ENCODE measurements around the gene EHD4.
A peak's percentile ranks its signal among the peaks of the same experiment; 100 is the strongest.

Gene EHD4

DNA sequence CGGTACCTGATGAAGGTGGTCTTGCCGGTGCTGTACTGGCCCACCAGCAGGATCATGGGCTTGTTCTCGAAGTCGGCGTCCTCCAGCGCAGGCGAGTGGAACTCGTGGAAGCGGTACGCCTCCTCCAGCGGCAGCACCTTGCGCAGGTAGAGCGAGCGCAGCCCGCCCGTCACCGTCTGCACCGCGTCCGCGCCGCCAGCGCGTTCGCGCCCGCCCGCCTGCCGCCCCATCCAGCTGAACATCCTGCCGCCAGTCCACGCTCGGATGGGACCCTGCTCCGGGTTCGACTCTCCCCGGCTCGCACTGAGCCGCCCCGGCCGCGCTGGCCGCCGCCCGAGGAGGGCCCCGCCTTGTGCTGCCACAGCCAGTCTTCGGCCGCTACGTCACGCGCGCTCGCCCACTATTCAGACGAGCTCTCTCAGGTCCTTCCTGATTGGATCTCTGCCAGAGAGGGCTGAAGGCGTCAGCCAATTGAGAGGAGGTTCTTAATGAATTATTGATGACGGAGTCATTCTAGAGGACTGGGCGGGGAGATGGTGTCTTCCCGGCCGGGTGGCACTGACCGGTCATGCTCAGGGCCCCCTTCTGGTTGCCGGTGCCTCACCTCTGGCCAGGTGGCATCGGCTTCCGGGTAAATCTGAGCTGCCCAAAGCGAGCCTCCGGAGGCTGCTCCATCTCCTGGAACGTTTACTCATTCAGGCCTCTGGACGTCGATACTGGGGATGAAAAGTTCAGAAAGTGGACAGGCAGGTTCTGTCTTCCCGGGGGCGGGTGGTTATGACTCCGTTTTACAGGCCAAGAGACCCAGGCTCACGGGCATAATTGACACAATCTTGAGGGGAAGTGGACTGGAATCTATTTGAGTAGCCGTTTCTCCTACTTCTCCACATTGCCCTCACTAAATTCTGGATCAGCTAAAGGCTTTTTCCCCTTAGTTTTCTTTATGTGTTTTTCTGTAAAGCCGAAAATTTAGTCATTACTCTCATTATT, at the start of gene EHD4:
EHD4 (minus strand) TSS at position 305 of the 990 bp plus-strand sequence; CDS start at position 242, 63 bp downstream.
- CTCF ChIA-PET, result interaction anchor here (1.2 to 4.8 kb wide), 4 partner anchors 10 to 165 kb away, joined by 3 to 36 read pairs (median 6); no protein-coding TSS in a partner anchor
- Mint-ChIP-seq H3K4me1 (peaks cover 55% of the 10 kb centered on the region), H3K4me3 (peak within 1 kb of the TSS; percentile 87), H3K36me3 (peaks cover 11% of the 10 kb centered on the region), H3K27me3 (peaks cover 15% of the 10 kb centered on the region), H3K27ac (peak within 1 kb of the TSS; percentile 95), H3K9me3 (no peaks in the 10 kb centered on the region)
- peak; percentile 97 for DNase-seq

DNA sequence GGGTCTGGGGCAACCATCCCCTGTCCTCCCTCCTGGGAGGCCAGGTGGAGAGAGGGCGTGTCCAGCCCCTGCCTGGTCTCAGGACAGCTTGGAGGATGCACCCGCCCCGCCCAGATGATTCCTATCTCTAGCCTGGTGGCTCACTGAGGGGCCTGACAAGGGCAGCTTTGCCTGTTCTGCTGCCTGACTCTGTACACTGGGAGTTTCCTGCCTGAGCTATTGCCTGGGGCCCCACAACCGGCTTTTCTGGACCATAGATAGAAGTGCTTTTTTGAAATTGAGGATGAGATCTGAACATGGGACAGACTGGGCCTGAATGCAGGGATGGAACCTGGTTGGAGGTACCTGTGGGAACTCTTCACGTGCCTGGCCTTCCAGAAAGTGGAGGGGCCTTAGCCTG, 49.2 kb upstream of the EHD4 start:
- Mint-ChIP-seq H3K27me3 (peaks cover 47% of the 10 kb centered on the region), H3K9me3 (no peaks in the 10 kb centered on the region)
- CTCF ChIA-PET, result no interaction called here

DNA sequence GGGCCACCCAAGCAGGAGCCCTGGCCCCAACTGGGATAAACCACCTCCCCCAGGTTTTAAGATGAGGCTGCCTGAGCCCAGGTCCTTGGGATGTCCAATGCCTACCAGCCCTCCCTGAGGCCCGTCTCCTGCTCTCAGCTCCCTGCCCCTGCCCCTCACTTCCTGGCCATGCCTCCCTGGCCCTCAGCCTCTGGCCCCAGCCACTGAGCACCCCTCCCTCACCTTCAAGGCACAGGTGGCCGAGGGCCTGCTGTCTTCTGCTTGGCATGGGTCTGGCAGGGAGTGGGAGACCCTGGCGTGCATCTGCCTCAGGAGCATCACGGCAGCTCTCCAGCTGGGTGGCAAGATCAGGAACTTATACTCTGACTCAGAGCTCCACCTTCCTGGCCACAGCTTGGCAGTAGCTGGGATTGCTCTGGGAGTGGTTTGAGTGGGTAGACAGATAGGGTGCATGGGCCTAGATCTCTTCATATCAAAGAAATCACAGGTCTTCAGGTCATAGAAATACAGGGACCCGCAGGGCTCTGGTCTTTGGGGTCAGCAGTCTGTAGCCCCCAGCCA, 48.4 kb upstream of the EHD4 start, which contains the start of gene PLA2G4E:
PLA2G4E (minus strand) TSS at position 330 of the 561 bp plus-strand sequence; CDS start at position 318, 12 bp downstream.
- CTCF ChIA-PET, result no interaction called here
- no peak within 1 kb of the TSS for H3K27ac Mint-ChIP-seq

More for the DNA sequence above, 49.2 kb upstream of the EHD4 start:
- Mint-ChIP-seq H3K27ac (no peak overlapping the region), H3K36me3 (no peaks in the 10 kb centered on the region), H3K4me1 (no peaks in the 10 kb centered on the region), H3K4me3 (no peak overlapping the region)
- DNase-seq, result peak; percentile 6

DNA sequence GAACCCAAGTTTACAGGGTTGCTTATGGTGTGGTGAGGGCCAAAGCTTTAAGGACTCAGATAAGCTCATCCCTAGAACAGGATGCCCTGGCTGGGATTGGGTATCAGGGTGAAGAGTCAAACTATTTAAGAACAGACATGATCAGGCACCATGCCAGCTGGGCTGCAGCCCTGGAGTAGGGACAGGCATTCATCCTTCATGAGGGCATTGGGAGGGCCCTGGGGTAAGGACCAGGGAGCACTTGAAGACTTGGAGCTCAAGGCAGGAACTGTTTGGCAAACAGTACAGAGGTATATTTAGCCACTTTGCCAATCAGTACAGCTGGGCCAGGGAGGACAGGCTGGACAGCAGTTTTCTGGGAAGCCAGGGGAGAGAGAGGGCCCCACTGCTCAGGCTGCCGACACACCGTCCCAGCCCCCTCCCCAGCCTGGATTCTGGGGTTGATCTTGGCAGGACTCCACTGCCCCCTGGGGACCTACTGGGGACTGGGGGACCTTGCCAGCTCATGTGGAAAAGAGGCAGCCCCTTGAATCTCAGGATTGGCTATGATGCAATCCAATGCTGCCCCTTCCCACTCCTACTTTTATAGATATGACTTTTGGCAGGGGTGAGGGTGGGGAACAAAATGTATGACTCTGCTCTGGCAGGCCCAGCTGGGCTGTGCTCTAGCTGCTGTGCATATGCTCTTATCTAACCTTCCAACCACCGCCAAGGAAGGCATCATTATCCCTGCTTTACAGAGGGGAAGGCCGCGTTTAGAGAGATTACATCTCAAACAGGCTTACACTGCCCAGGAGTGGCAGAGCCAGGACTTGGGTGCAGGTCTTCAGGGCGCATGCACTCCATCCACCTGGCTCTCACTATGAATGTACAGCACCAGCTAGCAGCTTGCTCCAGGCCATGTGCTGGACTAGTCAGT, 46.2 kb upstream of the EHD4 start:
- H3K27me3 Mint-ChIP-seq, result peaks cover 37% of the 10 kb centered on the region
- CTCF ChIA-PET, result no interaction called here
- H3K9me3 Mint-ChIP-seq, result no peaks in the 10 kb centered on the region
- peak; percentile 10 for DNase-seq
- H3K4me1 Mint-ChIP-seq, result no peaks in the 10 kb centered on the region
- no peaks in the 10 kb centered on the region for H3K36me3 Mint-ChIP-seq
- no peak overlapping the region for H3K27ac Mint-ChIP-seq
- H3K4me3 Mint-ChIP-seq, result no peak overlapping the region

More for the DNA sequence above, 48.4 kb upstream of the EHD4 start, which contains the start of gene PLA2G4E:
- no peak within 1 kb of the TSS for H3K4me3 Mint-ChIP-seq
- peaks cover 43% of the 10 kb centered on the region for H3K27me3 Mint-ChIP-seq
- H3K4me1 Mint-ChIP-seq, result no peaks in the 10 kb centered on the region
- H3K36me3 Mint-ChIP-seq, result no peaks in the 10 kb centered on the region
- DNase-seq, result peak; percentile 17
- no peaks in the 10 kb centered on the region for H3K9me3 Mint-ChIP-seq

DNA sequence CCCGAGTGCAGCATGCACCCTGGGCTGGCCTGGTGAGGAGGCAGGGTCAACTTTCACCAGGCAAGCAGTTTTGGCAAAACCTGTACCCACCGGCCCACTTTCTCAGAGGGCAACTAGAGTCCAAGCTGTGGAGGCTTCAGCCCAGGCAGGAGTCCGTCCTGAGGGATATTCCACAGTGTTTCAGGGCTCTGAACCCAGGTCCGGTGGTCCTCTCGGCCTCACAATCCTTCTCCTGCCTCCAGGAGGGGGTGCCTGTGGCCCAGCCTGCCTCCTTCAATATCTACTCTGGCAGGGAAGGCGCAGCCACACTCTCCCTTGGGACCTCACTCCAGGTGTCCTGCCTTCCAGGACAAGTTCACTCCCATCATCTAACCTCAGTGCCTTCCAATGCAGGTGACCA, 44.6 kb upstream of the EHD4 start:
- Mint-ChIP-seq H3K4me3 (no peak overlapping the region), H3K9me3 (no peaks in the 10 kb centered on the region), H3K27me3 (peaks cover 27% of the 10 kb centered on the region), H3K27ac (no peak overlapping the region), H3K4me1 (no peaks in the 10 kb centered on the region), H3K36me3 (no peaks in the 10 kb centered on the region)
- CTCF ChIA-PET, result interaction anchor here (0.7 kb wide), 1 partner anchor 27 kb away, joined by 3 read pairs; no protein-coding TSS in a partner anchor
- DNase-seq, result no peak

DNA sequence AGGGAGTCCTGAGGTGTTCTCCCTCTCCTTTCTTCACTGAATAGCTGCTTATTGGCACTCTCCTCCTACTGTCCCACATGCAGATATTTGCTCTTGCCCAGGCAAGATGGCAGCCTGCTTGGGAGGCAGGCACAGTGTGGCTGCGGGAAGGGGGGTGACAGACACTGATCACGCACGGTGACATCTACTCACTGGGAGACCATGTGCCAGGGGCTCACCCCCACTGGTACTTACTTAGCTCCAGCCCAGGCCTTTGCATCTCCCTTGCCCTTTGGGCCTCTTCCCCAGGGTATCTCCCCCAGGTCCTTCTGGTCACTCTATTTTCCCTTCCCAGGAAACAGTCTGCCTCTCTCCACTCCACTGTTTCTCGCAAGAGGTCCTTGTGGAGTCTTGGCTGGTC, 42.0 kb upstream of the EHD4 start:
- DNase-seq, result no peak
- Mint-ChIP-seq H3K27me3 (peaks cover 24% of the 10 kb centered on the region), H3K9me3 (no peaks in the 10 kb centered on the region), H3K4me1 (peaks cover 11% of the 10 kb centered on the region), H3K36me3 (no peaks in the 10 kb centered on the region), H3K4me3 (no peak overlapping the region), H3K27ac (no peak overlapping the region)
- CTCF ChIA-PET, result no interaction called here

DNA sequence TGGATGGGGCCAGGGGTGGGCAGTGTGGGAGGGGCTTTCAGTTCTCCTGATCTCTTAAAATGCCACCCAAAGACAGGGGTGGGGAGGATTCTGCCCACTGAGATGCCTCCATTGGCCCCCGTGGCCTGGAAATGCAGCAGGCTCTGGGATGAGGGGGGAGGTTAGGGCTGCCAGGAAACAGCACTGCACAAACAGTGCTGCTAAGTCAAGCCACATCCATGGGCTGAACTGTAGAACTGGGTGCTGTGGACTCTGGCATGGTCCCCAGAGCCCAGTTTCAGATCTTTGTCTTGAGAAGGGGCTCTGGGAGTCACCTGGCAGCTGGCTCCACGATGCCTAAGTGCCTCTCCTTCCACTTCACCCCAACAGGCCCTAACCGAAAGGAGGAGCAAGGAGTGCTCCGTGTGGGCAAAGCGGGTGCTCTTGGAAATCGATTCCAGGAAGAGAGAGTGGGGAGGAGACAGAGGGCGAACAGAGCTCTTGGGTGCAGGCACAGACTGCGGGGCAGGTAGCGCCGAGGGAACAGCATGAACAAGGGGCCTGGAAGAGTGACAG, 40.6 kb upstream of the EHD4 start:
- Mint-ChIP-seq H3K9me3 (no peaks in the 10 kb centered on the region), H3K36me3 (no peaks in the 10 kb centered on the region), H3K4me3 (no peak overlapping the region), H3K27me3 (peaks cover 18% of the 10 kb centered on the region), H3K27ac (no peak overlapping the region), H3K4me1 (peaks cover 11% of the 10 kb centered on the region)
- no peak for DNase-seq
- CTCF ChIA-PET, result no interaction called here

DNA sequence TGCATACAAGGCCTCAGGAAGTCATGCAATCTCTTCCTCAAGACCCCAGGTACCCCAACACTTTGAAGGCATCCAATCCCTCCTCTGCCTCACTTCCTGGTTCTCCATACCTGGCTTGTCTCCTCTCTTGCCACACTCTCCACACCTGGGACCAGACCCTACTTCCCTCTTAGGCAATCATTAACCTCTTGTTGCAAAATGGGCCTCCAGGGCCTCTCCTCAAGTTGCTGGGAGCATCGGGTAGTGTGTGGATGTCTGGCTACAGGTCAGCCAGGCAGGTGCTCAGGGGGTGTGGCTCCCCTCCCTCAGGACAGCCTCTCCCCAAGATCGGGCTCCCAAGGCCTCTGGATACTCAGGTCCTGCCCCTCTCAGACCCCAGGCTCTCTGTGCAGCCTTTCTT, 39.9 kb upstream of the EHD4 start:
- CTCF ChIA-PET, result interaction anchor here (1.1 to 1.7 kb wide), 3 partner anchors 22 to 53 kb away, joined by 4 to 5 read pairs (median 4); no protein-coding TSS in a partner anchor
- H3K4me1 Mint-ChIP-seq, result peaks cover 11% of the 10 kb centered on the region
- H3K9me3 Mint-ChIP-seq, result no peaks in the 10 kb centered on the region
- H3K27me3 Mint-ChIP-seq, result peaks cover 14% of the 10 kb centered on the region
- no peak overlapping the region for H3K4me3 Mint-ChIP-seq
- no peak for DNase-seq
- no peak overlapping the region for H3K27ac Mint-ChIP-seq
- H3K36me3 Mint-ChIP-seq, result no peaks in the 10 kb centered on the region

DNA sequence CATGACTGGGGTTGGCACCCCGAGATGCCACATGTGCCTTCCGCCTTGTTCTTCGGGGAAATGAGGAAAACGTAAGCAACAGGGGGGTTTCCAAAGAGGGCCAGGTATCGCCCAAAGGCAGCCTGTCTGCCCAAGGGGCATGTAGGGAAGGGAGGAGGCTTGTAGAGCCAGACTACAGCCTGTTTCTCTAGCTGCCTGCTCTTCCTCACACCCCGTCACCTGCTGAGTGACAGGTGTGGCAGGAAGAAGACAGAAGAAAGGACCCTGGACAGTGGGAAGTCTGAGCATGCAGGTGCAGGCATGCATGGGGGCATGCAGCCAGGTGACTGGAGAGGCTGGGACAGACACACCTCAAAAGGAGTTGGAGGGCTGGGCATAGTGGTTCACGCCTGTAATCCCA, 38.7 kb upstream of the EHD4 start:
- peaks cover 11% of the 10 kb centered on the region for H3K27me3 Mint-ChIP-seq
- H3K36me3 Mint-ChIP-seq, result no peaks in the 10 kb centered on the region
- DNase-seq, result no peak
- peaks cover 11% of the 10 kb centered on the region for H3K4me1 Mint-ChIP-seq
- CTCF ChIA-PET, result interaction anchor here (1.1 to 1.7 kb wide), 3 partner anchors 21 to 54 kb away, joined by 4 to 5 read pairs (median 4); no protein-coding TSS in a partner anchor
- no peak overlapping the region for H3K27ac Mint-ChIP-seq
- no peak overlapping the region for H3K4me3 Mint-ChIP-seq
- H3K9me3 Mint-ChIP-seq, result no peaks in the 10 kb centered on the region

DNA sequence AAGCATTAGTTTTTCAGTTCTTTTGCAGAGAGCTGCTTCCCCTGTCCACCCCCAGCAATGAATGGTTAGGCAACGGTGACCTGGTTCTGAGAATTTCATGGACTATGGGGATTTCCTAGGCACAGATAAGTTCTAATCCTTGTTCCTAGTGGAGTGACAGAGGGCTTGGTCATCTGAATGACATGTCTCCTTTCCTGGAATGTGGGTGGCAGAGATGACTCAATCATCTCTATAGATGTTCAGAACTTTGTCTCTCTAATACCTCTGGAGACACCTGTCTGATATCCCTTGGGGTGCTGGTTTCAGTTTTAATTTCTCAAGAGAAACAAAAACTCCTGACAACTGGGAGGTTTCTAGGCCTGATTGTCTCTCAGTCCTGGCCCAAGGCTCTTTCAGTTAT, 38.1 kb upstream of the EHD4 start:
- Mint-ChIP-seq H3K9me3 (no peaks in the 10 kb centered on the region), H3K36me3 (no peaks in the 10 kb centered on the region), H3K4me3 (no peak overlapping the region), H3K27ac (peak overlapping the region; percentile 58), H3K27me3 (peaks cover 16% of the 10 kb centered on the region), H3K4me1 (peaks cover 11% of the 10 kb centered on the region)
- DNase-seq, result no peak
- CTCF ChIA-PET, result no interaction called here

DNA sequence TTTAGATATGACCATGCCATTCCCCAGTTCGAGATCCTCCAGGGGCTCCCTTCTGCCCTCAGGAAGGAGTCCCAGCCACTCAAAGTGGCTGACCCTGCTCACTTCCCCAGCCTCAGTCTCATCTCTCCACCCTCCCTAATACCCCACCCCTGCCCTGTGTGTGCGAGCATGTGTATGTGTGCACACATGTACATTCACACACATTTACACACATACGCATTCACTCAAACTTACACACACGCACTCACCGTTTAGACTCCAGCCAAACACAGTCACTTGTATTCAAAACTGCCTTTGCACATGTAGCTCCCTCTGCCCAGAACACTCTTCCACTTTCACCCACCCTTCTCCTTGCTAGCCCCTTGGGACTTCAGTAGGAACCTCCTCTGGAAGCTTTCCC, 37.1 kb upstream of the EHD4 start:
- Mint-ChIP-seq H3K9me3 (no peaks in the 10 kb centered on the region), H3K4me1 (peaks cover 11% of the 10 kb centered on the region), H3K27ac (no peak overlapping the region), H3K36me3 (no peaks in the 10 kb centered on the region), H3K27me3 (peaks cover 15% of the 10 kb centered on the region), H3K4me3 (no peak overlapping the region)
- no peak for DNase-seq
- CTCF ChIA-PET, result interaction anchor here (1.0 to 1.3 kb wide), 2 partner anchors 14 to 126 kb away, joined by 3 read pairs; no protein-coding TSS in a partner anchor

DNA sequence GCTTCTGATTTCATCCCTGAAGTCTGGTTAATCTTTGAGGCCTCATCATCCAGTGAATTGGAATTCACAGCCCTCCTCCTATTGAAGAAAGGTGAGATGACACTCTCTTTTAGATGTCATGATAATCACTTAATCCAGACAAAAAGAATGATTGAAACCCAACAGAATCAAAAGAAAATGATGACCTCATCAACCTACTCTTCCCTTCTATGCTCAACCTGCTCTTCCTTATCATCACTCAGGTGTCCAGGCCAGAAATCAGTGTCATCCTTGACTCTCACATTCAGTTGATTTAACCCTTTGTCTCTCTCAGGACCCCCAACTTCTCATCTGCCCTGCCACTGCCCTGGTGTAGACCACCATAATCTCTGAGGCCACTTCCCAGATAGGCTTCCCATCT, 36.7 kb upstream of the EHD4 start:
- CTCF ChIA-PET, result interaction anchor here (1.0 to 1.3 kb wide), 2 partner anchors 14 to 127 kb away, joined by 3 read pairs; no protein-coding TSS in a partner anchor
- Mint-ChIP-seq H3K36me3 (no peaks in the 10 kb centered on the region), H3K4me3 (no peak overlapping the region), H3K27me3 (peaks cover 15% of the 10 kb centered on the region), H3K27ac (no peak overlapping the region), H3K9me3 (no peaks in the 10 kb centered on the region), H3K4me1 (peaks cover 11% of the 10 kb centered on the region)
- no peak for DNase-seq

DNA sequence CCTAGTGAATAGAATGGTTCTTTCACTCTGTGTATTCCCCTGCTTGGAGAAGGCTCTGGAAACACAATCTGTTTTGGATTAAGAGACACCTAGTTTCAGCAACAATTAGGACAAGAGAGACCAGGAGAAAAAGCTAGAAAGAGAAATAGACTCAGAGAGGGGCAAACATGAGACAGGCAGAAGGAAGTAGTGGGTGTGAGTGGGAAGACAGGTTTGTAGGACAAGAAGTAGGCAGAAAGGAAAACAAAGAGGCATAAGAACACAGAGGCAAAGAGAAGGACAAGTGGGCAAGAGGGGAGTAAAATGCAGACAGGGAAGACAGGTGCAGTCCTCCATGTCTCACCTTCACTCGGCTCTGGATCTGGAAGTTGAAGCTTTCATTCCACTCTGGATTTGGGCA, 35.0 kb upstream of the EHD4 start:
- H3K9me3 Mint-ChIP-seq, result no peaks in the 10 kb centered on the region
- CTCF ChIA-PET, result interaction anchor here (1.1 kb wide), 2 partner anchors 18 to 50 kb away, joined by 3 to 4 read pairs; no protein-coding TSS in a partner anchor
- peaks cover 11% of the 10 kb centered on the region for H3K4me1 Mint-ChIP-seq

More for the DNA sequence above, 35.0 kb upstream of the EHD4 start:
- Mint-ChIP-seq H3K27ac (no peak overlapping the region), H3K27me3 (peaks cover 15% of the 10 kb centered on the region), H3K4me3 (no peak overlapping the region), H3K36me3 (no peaks in the 10 kb centered on the region)
- no peak for DNase-seq
